NCI-H2081 treated with DMSO at 0.1 percent for 48 hours (cell line): ENCODE measurements around the gene KRT15.

ENCODE experiments used
- DNase-seq: peaks from one replicate; lab custom pipeline; 2025; lab: John Stamatoyannopoulos, UW

The KRT15 gene

DNA sequence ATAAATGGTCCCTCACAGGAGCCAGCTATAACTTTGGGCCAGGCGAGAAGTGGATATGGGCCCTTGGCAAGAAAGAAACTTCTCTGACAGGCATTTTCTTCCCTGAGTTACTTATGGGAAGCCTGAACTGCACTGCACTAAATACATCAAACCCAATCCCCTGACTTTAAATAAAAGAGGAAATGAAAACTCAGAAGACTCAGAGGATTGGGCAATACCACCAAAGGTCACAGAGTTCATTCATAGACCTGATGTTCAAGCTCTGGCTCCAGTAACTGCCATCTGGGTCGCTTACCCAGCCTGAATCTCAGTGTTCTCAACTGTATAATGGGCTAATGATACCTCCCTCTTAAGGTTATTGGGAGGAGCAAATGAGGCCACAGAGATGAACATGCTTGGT, 38.6 kb downstream of the KRT15 start:
- no peak for DNase-seq

DNA sequence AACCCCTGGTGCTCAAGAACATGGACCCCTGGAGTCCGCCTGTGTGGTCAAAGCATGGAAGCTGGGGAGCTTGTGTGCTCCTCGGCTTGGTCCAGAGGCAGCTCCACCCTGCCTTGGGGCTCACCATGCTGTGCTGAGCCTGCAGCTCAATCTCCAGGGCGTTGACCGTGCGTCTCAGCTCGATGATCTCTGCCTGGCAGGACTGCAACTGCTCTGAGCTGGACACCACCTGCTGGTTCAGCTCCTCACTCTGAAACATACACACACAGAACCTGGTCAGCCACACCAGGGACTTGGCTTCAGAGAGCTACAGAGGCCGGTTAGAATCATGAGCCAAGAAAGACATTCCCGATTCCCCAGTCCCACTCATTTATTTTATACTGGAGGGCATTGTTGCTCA, 40.5 kb downstream of the KRT15 start:
- no peak for DNase-seq

DNA sequence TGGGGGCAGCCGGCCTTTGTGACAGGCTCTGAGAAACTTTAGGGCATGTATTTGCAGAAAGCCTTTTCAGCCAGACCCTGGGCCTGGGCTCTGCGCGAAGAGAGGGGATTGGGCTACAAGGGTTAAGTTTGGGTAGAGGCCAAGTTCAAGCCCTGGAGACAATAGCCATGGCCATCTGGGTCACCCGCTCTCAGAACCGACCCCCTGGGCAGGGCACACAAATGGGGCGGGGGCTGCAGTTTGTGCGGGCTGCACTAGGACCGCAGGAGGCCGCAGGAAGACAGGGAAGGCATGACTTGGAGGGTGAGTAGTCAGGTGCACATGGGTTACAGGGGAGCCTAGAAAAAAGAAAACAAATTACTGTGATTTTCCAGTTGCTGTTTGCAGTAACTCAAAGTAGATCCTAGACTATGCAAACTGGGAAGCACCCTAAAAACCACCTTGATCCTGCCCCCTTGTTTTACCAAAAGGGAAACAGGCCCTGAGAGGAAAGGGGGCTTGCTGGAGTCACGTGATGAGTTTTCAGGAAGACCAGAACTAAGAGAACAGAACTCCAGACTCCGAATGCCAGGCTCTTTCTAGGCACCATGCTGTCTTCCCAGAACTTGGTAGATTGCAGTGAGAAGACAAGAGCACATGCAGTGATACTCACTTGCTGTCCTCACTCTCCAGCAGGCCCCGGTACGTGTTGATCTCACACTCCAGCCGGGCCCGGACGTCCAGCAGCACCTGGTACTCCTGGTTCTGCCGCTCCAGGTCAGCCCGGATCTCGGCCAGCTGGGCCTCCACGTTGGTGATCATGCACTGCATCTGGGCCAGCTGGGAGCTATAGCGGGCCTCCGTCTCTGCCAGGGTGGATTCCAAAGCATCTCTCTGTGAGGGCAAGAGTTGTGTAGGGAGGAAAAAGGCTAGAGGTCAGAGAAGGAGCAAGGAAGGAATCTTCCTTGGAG, 41.5 kb downstream of the KRT15 start:
- DNase-seq: no peak

DNA sequence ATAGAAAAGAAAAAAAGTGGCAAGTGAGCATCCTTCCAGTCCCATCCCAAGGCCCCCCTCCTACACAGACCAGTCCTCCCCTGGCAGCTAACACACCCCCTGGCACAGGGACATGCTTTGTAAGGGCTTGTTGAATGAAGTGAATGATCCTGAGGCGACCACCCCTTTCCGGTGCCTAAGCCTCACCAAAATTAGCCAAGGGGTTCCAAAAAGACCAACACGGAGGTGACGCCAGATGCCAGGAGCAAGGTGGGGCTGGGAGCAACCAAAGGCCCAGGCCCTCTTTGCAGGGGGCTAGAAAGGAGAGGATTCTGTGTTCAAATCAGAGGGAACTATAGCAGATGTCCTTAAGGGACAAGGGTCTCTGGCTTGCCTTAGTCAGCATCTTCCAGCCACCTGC, 43.3 kb downstream of the KRT15 start:
- no peak for DNase-seq

DNA sequence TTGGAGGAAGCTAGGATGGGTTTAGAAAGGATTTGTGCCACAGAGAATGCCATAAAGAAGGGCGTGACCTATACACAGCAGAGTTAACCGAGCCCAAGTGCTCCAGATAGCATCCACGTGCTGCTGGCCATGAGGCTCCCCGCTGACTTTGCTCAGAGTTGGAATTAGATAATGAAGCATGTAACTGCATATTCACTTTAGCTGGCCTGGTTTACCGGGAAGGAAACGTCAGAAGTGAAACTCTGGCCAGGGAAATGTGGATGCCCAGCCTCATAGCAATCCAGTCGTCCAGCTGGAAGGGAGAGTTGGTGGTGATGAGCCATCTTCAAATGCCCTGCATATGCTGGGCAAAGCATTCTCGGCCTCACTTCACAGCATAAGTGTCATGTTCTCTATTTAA, 43.8 kb downstream of the KRT15 start:
- DNase-seq: no peak

DNA sequence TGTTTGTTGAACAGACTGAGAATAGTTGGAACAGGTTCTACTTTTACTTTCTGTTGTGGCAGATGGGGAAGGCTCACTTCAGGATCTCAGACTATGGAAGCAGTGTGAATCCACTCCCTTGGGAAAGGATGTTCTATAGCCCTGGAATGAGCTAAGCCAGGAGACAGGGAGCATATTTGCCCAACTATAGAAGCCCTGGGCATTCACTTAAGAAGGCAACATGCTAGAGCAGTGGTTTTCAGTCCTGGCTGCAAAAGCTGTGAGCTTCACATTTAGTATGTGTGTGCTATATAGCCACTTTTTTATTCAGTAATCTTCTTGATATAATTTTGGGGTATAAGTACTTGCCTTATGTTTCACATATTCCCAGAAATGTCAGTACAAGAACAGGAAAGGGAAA, 50.3 kb downstream of the KRT15 start:
- DNase-seq: no peak

DNA sequence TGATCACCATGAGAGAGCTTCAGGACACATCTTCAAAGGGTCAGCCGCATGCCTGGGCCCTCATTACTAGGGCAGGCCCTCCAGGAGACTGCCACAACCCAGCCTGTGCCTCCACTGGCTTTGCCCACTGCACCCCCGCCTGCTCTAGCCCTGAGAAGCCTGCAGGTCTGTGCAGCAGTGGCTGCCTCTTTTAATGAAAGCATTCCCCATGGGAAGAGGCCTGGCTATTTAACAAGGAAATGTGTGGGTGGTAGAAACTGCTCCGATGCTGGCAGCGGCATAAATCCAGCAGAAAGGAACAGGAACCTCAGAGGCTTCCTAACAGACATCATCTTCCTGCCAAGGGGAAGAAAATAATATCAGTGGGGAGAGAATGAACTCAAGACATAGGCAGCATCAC, 51.1 kb downstream of the KRT15 start:
- DNase-seq: no peak

DNA sequence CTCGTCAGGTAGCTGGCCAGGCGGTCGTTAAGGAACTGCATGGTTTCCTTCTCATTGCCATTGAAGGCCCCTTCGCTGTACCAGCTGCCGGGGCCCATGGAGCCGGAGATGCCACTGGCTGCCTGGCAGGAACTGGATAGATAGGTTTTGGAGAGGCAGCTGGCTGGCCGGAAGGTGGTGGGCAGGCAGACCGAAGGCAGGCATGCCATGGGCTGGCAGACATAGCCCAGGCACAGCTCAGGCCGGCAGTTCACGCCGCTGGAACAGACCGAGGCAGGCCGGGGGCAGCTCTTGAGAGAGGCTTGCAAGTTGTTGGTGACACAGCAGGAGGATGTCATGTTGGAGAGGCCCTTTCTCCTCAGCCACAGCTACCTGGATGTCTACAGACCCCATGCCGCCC, 51.7 kb downstream of the KRT15 start, which contains the start of gene KRT32:
Gene KRT32 (minus strand): TSS at position 399 of the 400 bp plus-strand sequence. CDS start 61 bp downstream, at position 338.
- DNase-seq: no peak

DNA sequence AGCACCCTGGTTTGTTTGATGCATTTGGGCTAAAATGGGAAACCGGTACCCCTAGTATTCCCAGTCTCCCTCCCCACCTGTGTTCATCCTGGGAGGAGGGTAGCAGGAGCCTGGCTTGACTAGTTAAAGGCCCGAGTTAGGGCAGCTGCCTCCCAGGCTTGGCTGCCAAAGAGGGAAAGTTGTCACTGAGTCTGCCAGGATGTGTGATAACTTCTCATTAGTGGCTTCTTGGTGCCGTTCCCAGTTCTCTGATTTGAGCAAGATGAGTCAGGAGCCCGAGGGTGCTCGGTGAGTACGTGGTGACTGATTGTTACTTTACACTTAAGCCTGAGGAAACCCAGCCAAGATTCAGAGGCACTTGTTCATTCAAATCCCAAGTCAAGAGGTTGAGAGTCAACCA, 54.0 kb downstream of the KRT15 start:
- DNase-seq: no peak

DNA sequence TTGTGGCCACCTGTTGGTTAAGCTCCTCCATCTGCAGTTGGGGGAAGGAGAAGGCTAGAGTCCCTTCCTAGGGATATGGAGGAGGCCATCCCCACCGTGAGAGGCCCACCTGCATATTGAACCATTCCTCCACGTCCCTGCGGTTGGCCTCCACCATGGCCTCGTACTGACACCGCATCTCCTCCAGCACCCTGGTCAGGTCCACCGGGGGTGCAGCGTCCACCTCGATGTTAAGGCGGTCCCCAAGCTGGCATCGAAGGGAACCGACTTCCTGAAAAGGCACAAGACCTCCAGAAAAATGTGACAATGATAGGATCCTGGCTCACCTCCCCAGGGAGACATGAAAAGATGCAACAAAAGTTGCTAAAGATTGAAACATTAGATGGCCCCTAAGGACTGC, 54.5 kb downstream of the KRT15 start:
- DNase-seq: no peak

DNA sequence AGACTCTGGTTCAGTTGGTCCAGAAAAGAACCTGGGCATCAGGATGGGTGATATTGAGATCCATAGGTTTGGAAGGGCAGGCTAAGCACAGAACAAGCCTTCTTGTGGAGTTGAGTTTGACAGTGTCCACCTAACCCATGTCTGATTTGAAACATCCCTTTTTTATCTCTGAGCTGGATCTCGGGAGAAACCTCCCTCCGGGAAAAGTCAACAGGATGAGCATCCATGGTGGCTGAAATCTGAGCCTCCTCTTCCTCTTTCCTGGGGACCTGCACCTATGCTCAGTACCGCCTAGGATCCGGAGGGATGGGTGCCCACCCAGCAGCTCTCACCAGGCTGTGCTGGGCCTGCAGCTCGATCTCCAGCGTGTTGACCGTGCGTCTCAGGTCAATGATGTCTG, 54.9 kb downstream of the KRT15 start:
- DNase-seq: no peak
